GM18498 (cell line): ENCODE results near the gene RASGEF1B.
"Not testable (repeated sequence)": the region's sequence is repeated elsewhere in the genome, so short reads cannot be mapped to it uniquely, and the experiment has no call there.

Source experiments
- ATAC-seq: cut with Tn5 transposase; IDR thresholded peaks from one replicate; pipeline ENCODE4 v1.9.1; 2021; ENCODE audit warnings: mild to moderate bottlenecking, moderate library complexity; ENCODE audit not compliant: unreplicated experiment

Gene RASGEF1B

GRCh38 chr4:81498551-81499099 lies 26.9 kb upstream of the RASGEF1B start:
- no peak for ATAC-seq

GRCh38 chr4:81498046-81498445 lies 26.3 kb upstream of the RASGEF1B start:
- no peak for ATAC-seq

- no peak for ATAC-seq
Measured at GRCh38 chr4:81495345-81495744, 23.6 kb upstream of the RASGEF1B start.

- ATAC-seq: peak; percentile 69
Measured at GRCh38 chr4:81494031-81494431, 22.3 kb upstream of the RASGEF1B start.

- ATAC-seq: no peak
Measured at GRCh38 chr4:81492606-81493230, 21.0 kb upstream of the RASGEF1B start.

- ATAC-seq: peak; percentile 72
Measured at GRCh38 chr4:81491943-81492342, 20.2 kb upstream of the RASGEF1B start.

- ATAC-seq: no peak
Measured at GRCh38 chr4:81490403-81491160, 18.9 kb upstream of the RASGEF1B start.

- ATAC-seq: no peak
Measured at GRCh38 chr4:81486502-81486901, 14.8 kb upstream of the RASGEF1B start.

- no peak for ATAC-seq
Measured at GRCh38 chr4:81485310-81485980, 13.7 kb upstream of the RASGEF1B start.

- ATAC-seq: no peak
Measured at GRCh38 chr4:81482326-81482725, 10.6 kb upstream of the RASGEF1B start.

- no peak for ATAC-seq
Measured at GRCh38 chr4:81481151-81481550, 9.4 kb upstream of the RASGEF1B start.

- not testable (repeated sequence) for ATAC-seq
Measured at GRCh38 chr4:81479573-81479972, 7.9 kb upstream of the RASGEF1B start.

GRCh38 chr4:81473331-81474265 lies 1.9 kb upstream of the RASGEF1B start:
- not testable (repeated sequence) for ATAC-seq

GRCh38 chr4:81472281-81473182 lies 825 bp upstream of the RASGEF1B start:
- ATAC-seq: peak; percentile 65

GRCh38 chr4:81471298-81471587 lies 464 bp downstream of the RASGEF1B start:
- no peak for ATAC-seq

GRCh38 chr4:81470456-81471297 lies 1.0 kb downstream of the RASGEF1B start:
- no peak for ATAC-seq

GRCh38 chr4:81469781-81470455 lies 1.8 kb downstream of the RASGEF1B start:
- ATAC-seq: no peak

GRCh38 chr4:81468678-81469077 lies 3.0 kb downstream of the RASGEF1B start:
- no peak for ATAC-seq

- no peak for ATAC-seq
Measured at GRCh38 chr4:81467672-81467964, 4.1 kb downstream of the RASGEF1B start.
